Adrenal gland (tissue), 19 donors: ENCODE results near the gene CNNM2. TPM values are rescaled to one million over a fixed set of nuclear protein-coding genes. Genes with fewer than 3 reads are reported as not detected.

ENCODE experiments used
- DNase-seq, 7 donors: peaks; one replicate each; pipeline ENCODE4 v3.0.0-alpha.2; 2019 to 2020
- H3K27ac ChIP-seq, 5 donors: fragments of 200-600 bp; sonication (generic) in 4 of 5; 1 replicate in 3 of 5; 2 replicates in 2 of 5; pipeline versions ENCODE4 v1.5.1 to v1.8.0; 2016 to 2020; ENCODE audit warnings: mild to moderate bottlenecking in 1 of 5
- H3K27me3 ChIP-seq: fragments of 200-600 bp; 2 replicates; pipeline ENCODE4 v1.8.0; 2021
- H3K36me3 ChIP-seq, 2 donors: fragments of 200-600 bp; replicated peaks in 1 of 2; 1 replicate in 1 of 2; 2 replicates in 1 of 2; pipeline versions ENCODE4 v1.5.1 to v1.8.0; 2018 to 2022
- H3K4me1 ChIP-seq, 2 donors: fragments of 200-600 bp; replicated peaks in 1 of 2; 1 replicate in 1 of 2; 2 replicates in 1 of 2; pipeline versions ENCODE4 v1.5.1 to v1.8.0; 2018 to 2021
- H3K4me3 ChIP-seq, 4 donors: fragments of 200-600 bp; sonication (generic) in 3 of 4; one replicate each; pipeline ENCODE4 v1.5.1; 2016 to 2018
- H3K9me3 ChIP-seq, 3 donors: fragments of 200-600 bp; sonication (generic) in 1 of 3; replicated peaks in 1 of 3; 1 replicate in 2 of 3; 2 replicates in 1 of 3; pipeline versions ENCODE4 v1.5.1 to v1.8.0; 2016 to 2021
- POLR2A ChIP-seq, 2 donors: fragments of 450-650 bp; IDR thresholded peaks; one replicate each; pipeline ENCODE4 v1.6.1; 2017; ENCODE audit warnings: antibody characterized with exemption in 2 of 2, mild to moderate bottlenecking in 2 of 2, moderate library complexity in 1 of 2
- WGBS, 4 donors: extraction: QIAGEN DNeasy Blood & Tissue Kit in 2 of 4; methylation state at CpG; one replicate each; pipeline versions ENCODE4 v1.1.5 to v1.1.7; 2013 to 2017; 5-methylcytosine and 5-hydroxymethylcytosine counted together
- intact Hi-C, 2 donors: fragments of 100-400 bp; cut with DNase I; formaldehyde crosslinking; loops; one replicate each; pipeline versions ENCODE4 v1.14.1 to v1.15.0; 2022 to 2023
- long read RNA-seq, 10 donors: library from polyadenylated mRNA in 3 of 10; unstranded in 2 of 10; stranded (forward) in 1 of 10; transcript quantifications; one replicate each; pipeline ENCODE4 v2.0.0 and lab custom pipeline, GENCODE V29; 2021 to 2026
- polyA plus RNA-seq, 3 donors: library from polyadenylated mRNA; stranded (reverse); fragments of 200-250 nt in 2 of 3; fragments of 350-450 nt in 1 of 3; fragmentation: Illumina TruSeq in 1 of 3; extraction: RNeasy Lipid Tissue Mini Kit (QIAGEN cat#74804) in 1 of 3; gene quantifications; one replicate each; pipeline ENCODE4 v1.2.3, GENCODE V29; 2013 to 2014
- total RNA-seq, 9 donors: library from RNA; depleted of rRNA in 4 of 9; stranded (reverse); fragments of >200 nt in 4 of 9; fragments of 120-200 nt in 1 of 9; fragmentation: NEBNext Ultra II Directional in 1 of 9; extraction: Animal tissue kit (Norgen Biotek cat#: 25700) in 1 of 9; gene quantifications; one replicate each; pipeline versions ENCODE4 v1.1.0 to v1.2.4, GENCODE V29; 2013 to 2023
- TF ChIP-seq, protein P1 (sequence below), 6 experiments: fragments of 450-650 bp in 4 of 6; fragments of 200-600 bp in 2 of 6; sonication (generic) in 1 of 6; IDR thresholded peaks; 1 replicate in 5 of 6; 2 replicates in 1 of 6; pipeline versions ENCODE4 v1.5.1 to v1.8.0; 2016 to 2021; ENCODE audit warnings: antibody characterized with exemption in 6 of 6, mild to moderate bottlenecking in 2 of 6, moderate library complexity in 1 of 6
- donor health status: healthy with polysubstance abuse.
- donor health status: Bipolar disorder and iron deficiency.
- donor health status: DM: yes; HTN: yes; CAD: no.
- donor health status: DM: no; HTN: no; CAD: no.
- donor health status: DM: no; HTN: no; CAD: no.
- donor health status: DM: yes; HTN: yes; CAD: no.

Gene CNNM2
- total RNA-seq = 10 to 100 TPM; 15.9 to 52.0 (median 40.7) TPM
- 10 to 100 TPM in 1 of 3 donors, 1 to 10 TPM in 2; 5.4 to 28.3 (median 8.3) TPM for polyA plus RNA-seq
- long read RNA-seq, donor 1, full-length matches to known transcripts = 2 of 2 reads
- long read RNA-seq, donor 1, partial matches to known transcripts = 0 of 2 reads
- long read RNA-seq, donor 1, other reads (novel, unspliced or antisense) = 0 of 2 reads
- long read RNA-seq, donor 2, partial matches to known transcripts = 0 of 4 reads
- long read RNA-seq, donor 2, other reads (novel, unspliced or antisense) = 0 of 4 reads
- long read RNA-seq, donor 3, partial matches to known transcripts = 0 of 2 reads
- long read RNA-seq, donor 3, other reads (novel, unspliced or antisense) = 0 of 2 reads
- long read RNA-seq, donor 4, partial matches to known transcripts = 0 of 4 reads
- long read RNA-seq, donor 4, other reads (novel, unspliced or antisense) = 4 of 4 reads
- long read RNA-seq, donor 5, full-length matches to known transcripts = 56 of 77 reads
- long read RNA-seq, donor 5, partial matches to known transcripts = 3 of 77 reads
- long read RNA-seq, donor 5, other reads (novel, unspliced or antisense) = 18 of 77 reads
- long read RNA-seq, donor 6, partial matches to known transcripts = 0 of 9 reads
- long read RNA-seq, donor 6, other reads (novel, unspliced or antisense) = 6 of 9 reads
- long read RNA-seq, donor 7, transcript CNNM2-203 (7 exons, 3,857 nt) = major isoform, 5 of 5 reads
- long read RNA-seq, donor 7, partial matches to known transcripts = 0 of 5 reads
- long read RNA-seq, donor 7, other reads (novel, unspliced or antisense) = 0 of 5 reads
- long read RNA-seq, donor 8, full-length matches to known transcripts = 6 of 12 reads
- long read RNA-seq, donor 8, partial matches to known transcripts = 0 of 12 reads
- long read RNA-seq, donor 8, other reads (novel, unspliced or antisense) = 6 of 12 reads
- long read RNA-seq, donor 9, partial matches to known transcripts = 0 of 11 reads
- long read RNA-seq, donor 9, other reads (novel, unspliced or antisense) = 8 of 11 reads
- long read RNA-seq, donor 10, partial matches to known transcripts = 0 of 1 reads
- long read RNA-seq, donor 10, other reads (novel, unspliced or antisense) = 0 of 1 reads

DNA sequence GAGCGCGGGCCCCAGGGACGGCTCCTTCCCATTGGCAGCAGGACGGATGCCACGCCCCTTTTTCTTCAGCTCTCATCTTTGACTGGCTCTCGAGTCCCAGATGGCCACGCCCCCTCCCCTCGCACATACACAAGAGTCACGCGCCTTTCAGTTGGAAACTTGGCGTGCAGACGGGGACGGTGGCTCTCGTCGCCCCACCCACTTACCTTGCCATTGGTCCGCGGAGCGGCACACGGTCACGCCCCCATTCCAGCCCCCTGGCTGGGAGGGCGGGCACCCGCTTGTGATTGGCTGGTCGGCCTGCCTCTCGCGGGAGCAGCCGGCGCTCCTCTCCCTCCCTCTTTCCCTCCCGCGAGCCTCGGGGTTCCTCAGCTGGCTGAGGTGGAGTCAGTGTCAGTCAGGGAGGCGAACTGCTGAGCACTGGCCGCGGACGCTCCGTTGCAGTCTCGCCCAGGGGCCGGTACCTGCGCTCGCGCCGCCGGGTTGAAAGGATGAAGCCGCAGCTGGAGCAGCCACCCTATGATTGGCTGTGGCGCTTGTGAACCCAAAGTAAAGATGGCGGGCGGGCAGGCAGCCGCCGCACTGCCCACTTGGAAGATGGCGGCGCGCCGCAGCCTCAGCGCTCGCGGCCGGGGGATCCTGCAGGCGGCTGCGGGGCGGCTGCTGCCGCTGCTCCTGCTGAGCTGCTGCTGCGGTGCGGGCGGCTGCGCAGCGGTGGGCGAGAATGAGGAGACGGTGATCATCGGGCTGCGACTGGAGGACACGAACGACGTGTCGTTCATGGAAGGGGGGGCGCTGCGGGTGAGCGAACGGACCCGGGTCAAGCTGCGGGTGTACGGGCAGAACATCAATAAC lies at the start of gene CNNM2:
CNNM2 (plus strand) TSS at position 333 of the 855 bp plus-strand sequence; CDS start at position 520, 187 bp downstream.
- Histone ChIP-seq H3K9me3 (no peaks in the 10 kb centered on the region), H3K4me3 (peak within 1 kb of the TSS; percentile 44 to 88 (median 77)), H3K27me3 (no peaks in the 10 kb centered on the region), H3K27ac (peak within 1 kb of the TSS; percentile 54 to 93 (median 89)), H3K36me3 (no peaks in the 10 kb centered on the region), H3K4me1 (peaks cover 22 to 51% of the 10 kb centered on the region in 2 donors)
- 0 to 1% (median 1%) methylated on average over 23 to 80 of the region's 80 CpGs for WGBS, 4 donors
- DNase-seq = peak; percentile 100
- intact Hi-C loops = loop anchor here (5.0 to 10.0 kb wide), 3 partner anchors 149 to 329 kb away; partner anchors contain the start of gene RPEL1 (in 2 of the 2)
- TF ChIP-seq, protein P1, sequence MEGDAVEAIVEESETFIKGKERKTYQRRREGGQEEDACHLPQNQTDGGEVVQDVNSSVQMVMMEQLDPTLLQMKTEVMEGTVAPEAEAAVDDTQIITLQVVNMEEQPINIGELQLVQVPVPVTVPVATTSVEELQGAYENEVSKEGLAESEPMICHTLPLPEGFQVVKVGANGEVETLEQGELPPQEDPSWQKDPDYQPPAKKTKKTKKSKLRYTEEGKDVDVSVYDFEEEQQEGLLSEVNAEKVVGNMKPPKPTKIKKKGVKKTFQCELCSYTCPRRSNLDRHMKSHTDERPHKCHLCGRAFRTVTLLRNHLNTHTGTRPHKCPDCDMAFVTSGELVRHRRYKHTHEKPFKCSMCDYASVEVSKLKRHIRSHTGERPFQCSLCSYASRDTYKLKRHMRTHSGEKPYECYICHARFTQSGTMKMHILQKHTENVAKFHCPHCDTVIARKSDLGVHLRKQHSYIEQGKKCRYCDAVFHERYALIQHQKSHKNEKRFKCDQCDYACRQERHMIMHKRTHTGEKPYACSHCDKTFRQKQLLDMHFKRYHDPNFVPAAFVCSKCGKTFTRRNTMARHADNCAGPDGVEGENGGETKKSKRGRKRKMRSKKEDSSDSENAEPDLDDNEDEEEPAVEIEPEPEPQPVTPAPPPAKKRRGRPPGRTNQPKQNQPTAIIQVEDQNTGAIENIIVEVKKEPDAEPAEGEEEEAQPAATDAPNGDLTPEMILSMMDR (IDR thresholded peaks at IDR 0.05) = peak in 1 of 6 experiments; percentile 1
- peak; percentile 61 to 79 for TF ChIP-seq POLR2A (IDR thresholded peaks at IDR 0.05)

DNA sequence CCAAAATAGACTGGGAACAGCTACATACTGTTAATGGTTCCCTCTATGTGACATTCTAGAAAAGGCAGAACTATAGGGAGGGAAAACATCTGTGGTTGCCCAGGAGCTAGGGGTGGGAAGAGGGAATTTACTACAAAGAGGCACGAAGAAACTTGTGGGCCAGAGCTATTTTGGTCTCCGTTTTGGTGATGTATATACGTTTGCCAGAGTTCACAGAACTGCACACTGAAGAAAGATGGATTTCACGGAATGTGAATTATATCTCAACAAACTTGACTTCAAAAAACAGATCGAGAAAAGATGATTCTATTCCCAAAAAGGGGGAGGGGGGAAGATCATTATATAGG lies 49.2 kb upstream of the CNNM2 start:
- Histone ChIP-seq H3K4me1 (peaks cover 21 to 49% of the 10 kb centered on the region in 2 donors), H3K27me3 (no peaks in the 10 kb centered on the region), H3K36me3 (no peaks in the 10 kb centered on the region), H3K9me3 (no peaks in the 10 kb centered on the region), H3K4me3 (peak overlapping the region in 2 of 4 donors; percentile 34 to 64), H3K27ac (peak overlapping the region; percentile 42 to 90 (median 77))
- intact Hi-C loops = no loop called here
- 21 to 27% (median 23%) methylated on average over 5 of the region's 5 CpGs for WGBS, 4 donors
- no peak for DNase-seq
- TF ChIP-seq, protein P1 (IDR thresholded peaks at IDR 0.05) = no peak
- no peak for TF ChIP-seq POLR2A (IDR thresholded peaks at IDR 0.05)

DNA sequence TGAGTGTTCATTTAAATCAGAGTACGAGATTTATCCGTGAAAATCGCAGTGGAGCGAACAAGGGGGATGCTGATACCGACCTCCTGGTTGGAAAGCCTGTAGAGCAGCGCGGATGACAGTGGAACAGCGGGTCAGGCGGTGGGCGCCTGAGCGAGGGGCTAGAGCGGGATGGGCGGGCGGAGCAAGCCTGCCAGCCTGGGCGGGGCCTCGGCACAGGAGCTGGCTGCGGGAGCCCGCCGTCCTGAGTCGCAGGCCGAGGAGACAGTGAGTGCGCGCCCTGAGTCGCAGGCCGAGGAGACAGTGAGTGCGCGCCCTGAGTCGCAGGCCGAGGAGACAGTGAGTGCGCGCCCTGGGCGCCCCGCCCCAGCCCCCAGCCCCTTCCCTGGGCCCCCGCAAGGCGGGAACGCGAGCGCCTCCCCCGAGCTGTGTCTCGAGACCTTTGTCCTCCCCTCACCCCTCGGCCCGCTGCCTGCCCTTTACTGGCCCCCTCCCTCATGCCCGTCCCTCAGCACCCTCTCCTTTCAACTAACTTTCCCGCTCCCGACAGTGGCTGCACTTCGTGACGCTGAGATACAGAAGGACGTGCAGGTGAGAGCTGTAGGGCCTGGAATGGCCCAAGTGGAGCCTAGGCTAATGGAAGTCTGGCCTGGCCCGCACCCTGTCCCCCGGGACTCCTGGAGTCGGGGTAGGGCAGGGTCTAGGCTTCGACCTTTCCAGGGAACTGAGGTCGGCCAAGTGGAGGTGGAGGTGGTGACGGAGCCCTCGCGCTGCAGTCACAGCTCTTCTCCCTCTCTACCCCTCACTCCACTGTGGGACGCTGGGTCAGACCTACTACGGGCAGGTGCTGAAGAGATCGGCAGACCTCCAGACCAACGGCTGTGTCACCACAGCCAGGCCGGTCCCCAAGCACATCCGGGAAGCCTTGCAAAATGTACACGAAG lies 48.6 kb upstream of the CNNM2 start, which contains the start of gene AS3MT:
AS3MT (plus strand) TSS at position 213 of the 941 bp plus-strand sequence; CDS start at position 336, 123 bp downstream.
- H3K36me3 ChIP-seq = no peaks in the 10 kb centered on the region
- peak; percentile 64 to 77 (median 72) for DNase-seq
- peaks cover 24 to 43% of the 10 kb centered on the region in 2 donors for H3K4me1 ChIP-seq
- H3K4me3 ChIP-seq = peak within 1 kb of the TSS in 3 of 4 donors; percentile 34 to 64 (median 41)
- WGBS, 4 donors = 3 to 12% (median 4%) methylated on average over 24 to 63 of the region's 63 CpGs
- no peaks in the 10 kb centered on the region for H3K27me3 ChIP-seq
- intact Hi-C loops = no loop called here
- H3K27ac ChIP-seq = peak within 1 kb of the TSS; percentile 63 to 90 (median 77)
- H3K9me3 ChIP-seq = no peaks in the 10 kb centered on the region
- TF ChIP-seq, protein P1 (IDR thresholded peaks at IDR 0.05) = no peak
- peak; percentile 27 to 78 for TF ChIP-seq POLR2A (IDR thresholded peaks at IDR 0.05)
